Osteoblast (primary cell): Measurements from ENCODE around the gene ZNF282. TPM values are rescaled to one million over a fixed set of nuclear protein-coding genes. Genes with fewer than 3 reads are reported as not detected.

Source experiments
- DNase-seq: peaks from one replicate; pipeline ENCODE4 v3.0.0; 2011; ENCODE audit warnings: low spot score, mixed read lengths; ENCODE audit not compliant: insufficient read length; ENCODE audit errors: missing footprints
- H2AFZ ChIP-seq: 2 replicates; pipeline ENCODE4 v1.6.0; 2011; ENCODE audit warnings: mild to moderate bottlenecking, low read length
- H3K27ac ChIP-seq: 2 replicates; pipeline ENCODE4 v1.5.1; 2011; ENCODE audit warnings: mild to moderate bottlenecking, low read depth, low read length, moderate library complexity
- H3K27me3 ChIP-seq: 2 replicates; pipeline ENCODE4 v1.6.0; 2012; ENCODE audit warnings: mild to moderate bottlenecking, control low read depth, inconsistent platforms, low read length, moderate library complexity; ENCODE audit not compliant: insufficient read depth
- H3K36me3 ChIP-seq: 2 replicates; pipeline ENCODE4 v1.5.1; 2011; ENCODE audit warnings: mild to moderate bottlenecking, low read length, control low read depth, moderate library complexity; ENCODE audit not compliant: insufficient read depth
- H3K4me1 ChIP-seq: 2 replicates; pipeline ENCODE4 v1.5.1; 2011; ENCODE audit warnings: mild to moderate bottlenecking, low read length, control low read depth, moderate library complexity; ENCODE audit not compliant: insufficient read depth
- H3K4me2 ChIP-seq: 2 replicates; pipeline ENCODE4 v1.6.0; 2011; ENCODE audit warnings: mild to moderate bottlenecking, low read length; ENCODE audit not compliant: insufficient read depth
- H3K4me3 ChIP-seq: fragments of 200-600 bp; sonication (generic); 3 replicates; pipeline ENCODE4 v1.5.1; 2012; ENCODE audit warnings: mild to moderate bottlenecking, low read length, inconsistent platforms; ENCODE audit not compliant: insufficient read depth
- H3K79me2 ChIP-seq: 2 replicates; pipeline ENCODE4 v1.6.0; 2012; ENCODE audit warnings: mild to moderate bottlenecking, low read length, control low read depth, inconsistent platforms; ENCODE audit not compliant: insufficient read depth
- H3K9me3 ChIP-seq: 2 replicates; pipeline ENCODE4 v1.5.1; 2011; ENCODE audit warnings: low read depth, low read length, control low read depth
- H4K20me1 ChIP-seq: 2 replicates; pipeline ENCODE4 v1.6.0; 2012; ENCODE audit warnings: mild to moderate bottlenecking, low read length, control low read depth; ENCODE audit not compliant: insufficient read depth
- CTCF ChIP-seq: IDR thresholded peaks from 2 replicates; pipeline ENCODE4 v1.5.1; 2011; ENCODE audit warnings: mild to moderate bottlenecking, low read depth, low read length, moderate library complexity; ENCODE audit errors: extremely low read depth
- total RNA-seq: library from RNA; depleted of rRNA; stranded (reverse); fragments of >200 nt; gene quantifications from 2 replicates; pipeline ENCODE4 v1.2.3, GENCODE V29; 2012

Gene ZNF282
- total RNA-seq, 1 donor, result 28.6 TPM

- Histone ChIP-seq H2AFZ (no peak overlapping the region), H3K4me2 (no peak overlapping the region), H3K27ac (peak overlapping the region; percentile 38), H3K9me3 (no peaks in the 10 kb centered on the region), H3K36me3 (peaks cover 4% of the 10 kb centered on the region), H4K20me1 (peaks cover 6% of the 10 kb centered on the region), H3K79me2 (peaks cover 30% of the 10 kb centered on the region), H3K27me3 (no peaks in the 10 kb centered on the region), H3K4me1 (peaks cover 32% of the 10 kb centered on the region), H3K4me3 (no peak overlapping the region)
- no peak for TF ChIP-seq CTCF
- no peak for DNase-seq
Measured at GRCh38 chr7:149237502-149237901, 42.2 kb downstream of the ZNF282 start.

- Histone ChIP-seq H2AFZ (peak overlapping the region; percentile 59), H3K9me3 (no peaks in the 10 kb centered on the region), H3K27ac (peak overlapping the region; percentile 38)
Measured at GRCh38 chr7:149238051-149238450, 42.7 kb downstream of the ZNF282 start.

GRCh38 chr7:149239345-149240143 is 44.2 kb downstream of the ZNF282 start, which contains the start of gene ZNF212:
Gene ZNF212 (plus strand): TSS chr7:149239651. CDS start chr7:149239779, 128 bp downstream.
- H3K79me2 ChIP-seq, result peaks cover 43% of the 10 kb centered on the region
- peaks cover 6% of the 10 kb centered on the region for H4K20me1 ChIP-seq

More at GRCh38 chr7:149238051-149238450, 42.7 kb downstream of the ZNF282 start:
- no peaks in the 10 kb centered on the region for H3K27me3 ChIP-seq
- H3K4me1 ChIP-seq, result peaks cover 29% of the 10 kb centered on the region
- DNase-seq, result peak; percentile 75
- H3K4me2 ChIP-seq, result peak overlapping the region; percentile 28
- H3K4me3 ChIP-seq, result no peak overlapping the region
- H3K79me2 ChIP-seq, result peaks cover 36% of the 10 kb centered on the region
- peaks cover 6% of the 10 kb centered on the region for H4K20me1 ChIP-seq
- TF ChIP-seq CTCF, result no peak
- H3K36me3 ChIP-seq, result peaks cover 4% of the 10 kb centered on the region

More at GRCh38 chr7:149239345-149240143, 44.2 kb downstream of the ZNF282 start, which contains the start of gene ZNF212:
- Histone ChIP-seq H2AFZ (peak within 1 kb of the TSS; percentile 86), H3K4me1 (peaks cover 21% of the 10 kb centered on the region), H3K27me3 (no peaks in the 10 kb centered on the region), H3K36me3 (peaks cover 4% of the 10 kb centered on the region), H3K4me3 (peak within 1 kb of the TSS; percentile 96), H3K4me2 (peak within 1 kb of the TSS; percentile 98), H3K9me3 (no peaks in the 10 kb centered on the region), H3K27ac (peak within 1 kb of the TSS; percentile 83)
- DNase-seq, result peak; percentile 99
- peak; percentile 81 for TF ChIP-seq CTCF
